Measurements from ENCODE around the gene TSC22D3. TPM values are rescaled to one million over a fixed set of nuclear protein-coding genes. Genes with fewer than 3 reads are reported as not detected.
"Not testable (repeated sequence)": the region's sequence is repeated elsewhere in the genome, so short reads cannot be mapped to it uniquely, and the experiment has no call there.

Gene TSC22D3
- total and polyA plus RNA-seq, 2 donors (not counting 1 experiment from before 2014, with no cell fraction given) = 24.2 to 51.5 TPM

- Histone ChIP-seq H3K9me3 (ENCODE audit: control insufficient read depth, insufficient read depth, low read depth, low read length) (no peaks in the 10 kb centered on the region), H3K36me3 (ENCODE audit: control insufficient read depth, insufficient read depth, low read length) (no peaks in the 10 kb centered on the region), H4K20me1 (ENCODE audit: control insufficient read depth, extremely low read depth, insufficient read depth, low read length) (no peaks in the 10 kb centered on the region), H3K4me3 (replicated peaks in 1 of 4; ENCODE audit: control extremely low read depth in 1 of 4, insufficient read depth in 1 of 4, low read depth in 3 of 4, low read length in 4 of 4) (no peak overlapping the region), H3K4me2 (ENCODE audit: extremely low read depth, insufficient read depth, low read length) (no peak overlapping the region), H3K27me3 (ENCODE audit: control insufficient read depth, insufficient read depth, low read length) (no peaks in the 10 kb centered on the region), H2AFZ (ENCODE audit: low read length) (no peak overlapping the region), H3K27ac (ENCODE audit: insufficient read depth, low read length) (no peak overlapping the region), H3K9ac (ENCODE audit: insufficient read depth, low read length) (no peak overlapping the region), H3K4me1 (ENCODE audit: control insufficient read depth, extremely low read depth, insufficient read depth, low read length) (peaks cover 11% of the 10 kb centered on the region), H3K79me2 (ENCODE audit: control insufficient read depth, insufficient read depth, low read length) (no peaks in the 10 kb centered on the region)
- no peak for DNase-seq (ENCODE audit: low read depth in 2 of 2)
- TF ChIP-seq EZH2 (IDR thresholded peaks at IDR 0.05; ENCODE audit: low read length, missing control alignments) (no peak), CTCF (conservative IDR thresholded peaks at IDR 0.05 in 1 of 2, IDR thresholded peaks at IDR 0.05 in 1 of 2; ENCODE audit: low read depth in 1 of 2, low read length in 2 of 2) (no peak)
These were observed 102.2 kb downstream of the TSC22D3 start for GRCh38 chrX:107673431-107673830.

GRCh38 chrX:107672955-107673378, 102.6 kb downstream of the TSC22D3 start:
- Histone ChIP-seq H3K27ac (ENCODE audit: insufficient read depth, low read length) (no peak overlapping the region), H3K36me3 (ENCODE audit: control insufficient read depth, insufficient read depth, low read length) (no peaks in the 10 kb centered on the region), H3K9me3 (ENCODE audit: control insufficient read depth, insufficient read depth, low read depth, low read length) (no peaks in the 10 kb centered on the region), H3K4me1 (ENCODE audit: control insufficient read depth, extremely low read depth, insufficient read depth, low read length) (peaks cover 11% of the 10 kb centered on the region), H3K4me2 (ENCODE audit: extremely low read depth, insufficient read depth, low read length) (no peak overlapping the region), H3K79me2 (ENCODE audit: control insufficient read depth, insufficient read depth, low read length) (no peaks in the 10 kb centered on the region), H2AFZ (ENCODE audit: low read length) (no peak overlapping the region), H4K20me1 (ENCODE audit: control insufficient read depth, extremely low read depth, insufficient read depth, low read length) (no peaks in the 10 kb centered on the region), H3K9ac (ENCODE audit: insufficient read depth, low read length) (no peak overlapping the region), H3K27me3 (ENCODE audit: control insufficient read depth, insufficient read depth, low read length) (no peaks in the 10 kb centered on the region), H3K4me3 (replicated peaks in 1 of 4; ENCODE audit: control extremely low read depth in 1 of 4, insufficient read depth in 1 of 4, low read depth in 3 of 4, low read length in 4 of 4) (no peak overlapping the region)
- TF ChIP-seq CTCF (conservative IDR thresholded peaks at IDR 0.05 in 1 of 2, IDR thresholded peaks at IDR 0.05 in 1 of 2; ENCODE audit: low read depth in 1 of 2, low read length in 2 of 2) = peak; percentile 55 to 65
- no peak for TF ChIP-seq EZH2 (IDR thresholded peaks at IDR 0.05; ENCODE audit: low read length, missing control alignments)
- DNase-seq (ENCODE audit: low read depth in 2 of 2) = peak; percentile 70 to 83

- not testable (repeated sequence) for DNase-seq (ENCODE audit: low read depth in 2 of 2); H3K9me3 ChIP-seq (ENCODE audit: control insufficient read depth, insufficient read depth, low read depth, low read length); H3K36me3 ChIP-seq (ENCODE audit: control insufficient read depth, insufficient read depth, low read length); H2AFZ ChIP-seq (ENCODE audit: low read length); H3K4me1 ChIP-seq (ENCODE audit: control insufficient read depth, extremely low read depth, insufficient read depth, low read length); H3K4me2 ChIP-seq (ENCODE audit: extremely low read depth, insufficient read depth, low read length); H3K9ac ChIP-seq (ENCODE audit: insufficient read depth, low read length); H3K79me2 ChIP-seq (ENCODE audit: control insufficient read depth, insufficient read depth, low read length); H4K20me1 ChIP-seq (ENCODE audit: control insufficient read depth, extremely low read depth, insufficient read depth, low read length); H3K4me3 ChIP-seq (replicated peaks in 1 of 4; ENCODE audit: control extremely low read depth in 1 of 4, insufficient read depth in 1 of 4, low read depth in 3 of 4, low read length in 4 of 4); H3K27me3 ChIP-seq (ENCODE audit: control insufficient read depth, insufficient read depth, low read length); H3K27ac ChIP-seq (ENCODE audit: insufficient read depth, low read length)
These were observed 104.3 kb downstream of the TSC22D3 start for GRCh38 chrX:107671256-107671655.
